ENCODE data around the gene NFRKB. TPM values are rescaled to one million over a fixed set of nuclear protein-coding genes. Genes with fewer than 3 reads are reported as not detected.

Gene NFRKB
- total RNA-seq: 15.9 and 18.2 TPM in 2 replicates

DNA sequence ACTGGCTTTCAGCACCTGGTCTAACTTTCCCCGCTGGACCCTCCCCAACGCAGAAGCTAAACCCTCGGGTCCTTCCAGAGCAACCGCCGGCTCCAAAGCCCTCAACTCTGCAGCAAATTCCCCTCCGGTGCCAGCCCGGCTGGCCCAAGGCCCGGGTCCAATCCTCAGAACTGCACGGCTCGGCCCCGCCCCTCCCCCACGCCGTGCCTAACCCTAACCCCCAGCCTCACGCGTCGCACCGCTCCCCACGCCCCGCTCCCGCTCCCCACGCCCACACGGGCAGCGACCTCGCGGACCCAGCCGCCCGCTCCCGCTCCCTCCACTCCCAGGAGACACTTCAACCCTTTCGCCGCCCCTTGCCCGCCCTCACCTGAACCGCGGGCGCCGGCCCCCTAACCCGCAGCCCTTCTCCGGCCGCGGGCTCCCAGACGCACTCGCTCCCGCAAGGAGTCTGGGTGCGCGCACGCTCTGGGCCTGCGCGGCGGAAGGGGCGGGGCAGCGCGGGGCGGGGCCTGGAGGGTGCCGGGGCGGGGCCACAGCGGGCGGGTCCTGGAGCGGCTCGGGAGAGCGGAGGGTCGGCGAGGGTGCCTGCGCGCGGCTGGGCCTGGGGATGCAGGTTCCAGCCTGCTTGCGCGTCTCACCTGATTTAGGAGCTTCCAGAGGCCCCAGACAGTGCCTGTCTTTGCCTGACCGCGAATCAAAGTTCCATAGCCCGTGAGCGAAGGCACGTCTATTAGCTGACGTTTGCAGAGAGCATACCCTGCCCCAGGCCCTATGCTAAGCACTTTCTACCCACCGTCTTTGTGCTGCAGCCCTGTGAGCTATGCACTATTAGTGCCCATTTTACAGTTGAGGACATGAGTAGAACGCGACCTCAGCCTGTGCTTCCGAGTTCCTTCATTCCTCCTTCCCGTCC, at the start of gene NFRKB:
NFRKB (minus strand) TSS at position 453 of the 916 bp plus-strand sequence. CDS start 2,729 bp downstream, outside the sequence.

Other genes starting within 250 kb of the NFRKB start
- not detected in 2 replicates for gene TMEM45B, start 79.7 kb downstream of the NFRKB start, total RNA-seq
- gene PRDM10, start 107.3 kb upstream of the NFRKB start, total RNA-seq: 5.1 and 6.2 TPM in 2 replicates
- 709 and 888 TPM in 2 replicates for gene APLP2, start 174.3 kb upstream of the NFRKB start, total RNA-seq

All from smooth muscle cell of the pulmonary artery (primary cell).